RCC 7860 (cell line): ENCODE measurements around the gene CDC42BPB.
"Not testable (repeated sequence)": the region's sequence is repeated elsewhere in the genome, so short reads cannot be mapped to it uniquely, and the experiment has no call there.

Experiments used
- DNase-seq: peaks from one replicate; pipeline ENCODE4 v3.0.0-alpha.2; 2015; ENCODE audit warnings: low spot score
- FAIRE-seq: peaks from 2 replicates; lab custom pipeline; 2012; peaks lifted over from hg19 to GRCh38; lab: Jason Lieb, UNC

CDC42BPB gene

GRCh38 chr14:102907303-102907844 lies 150.0 kb downstream of the CDC42BPB start:
- no peak for FAIRE-seq
- no peak for DNase-seq

- no peak for FAIRE-seq
These were observed 150.6 kb downstream of the CDC42BPB start for GRCh38 chr14:102906616-102907302.

GRCh38 chr14:102905116-102906108 lies 151.9 kb downstream of the CDC42BPB start:
- DNase-seq (no peak), FAIRE-seq (no peak)

More at GRCh38 chr14:102906616-102907302, 150.6 kb downstream of the CDC42BPB start:
- DNase-seq = no peak

- no peak for DNase-seq
- no peak for FAIRE-seq
These were observed 153.3 kb downstream of the CDC42BPB start for GRCh38 chr14:102903889-102904512.

- DNase-seq (no peak), FAIRE-seq (no peak)
These were observed 154.0 kb downstream of the CDC42BPB start for GRCh38 chr14:102903248-102903888.

- DNase-seq = no peak
- no peak for FAIRE-seq
These were observed 154.7 kb downstream of the CDC42BPB start for GRCh38 chr14:102902523-102903247.

- DNase-seq = no peak
- no peak for FAIRE-seq
These were observed 155.3 kb downstream of the CDC42BPB start for GRCh38 chr14:102902086-102902485.

- no peak for FAIRE-seq
- DNase-seq = no peak
These were observed 155.7 kb downstream of the CDC42BPB start for GRCh38 chr14:102901633-102902032.

GRCh38 chr14:102900631-102901571 lies 156.4 kb downstream of the CDC42BPB start:
- DNase-seq = no peak
- no peak for FAIRE-seq

- DNase-seq (no peak), FAIRE-seq (no peak)
These were observed 157.8 kb downstream of the CDC42BPB start for GRCh38 chr14:102899516-102899900.

- FAIRE-seq (no peak), DNase-seq (no peak)
These were observed 158.4 kb downstream of the CDC42BPB start for GRCh38 chr14:102898776-102899515.

- DNase-seq = no peak
- FAIRE-seq = no peak
These were observed 159.1 kb downstream of the CDC42BPB start for GRCh38 chr14:102898298-102898697.

GRCh38 chr14:102897299-102898027 lies 159.9 kb downstream of the CDC42BPB start:
- DNase-seq = no peak
- no peak for FAIRE-seq

- not testable (repeated sequence) for DNase-seq, FAIRE-seq
These were observed 160.6 kb downstream of the CDC42BPB start for GRCh38 chr14:102896735-102897134.

GRCh38 chr14:102893452-102893851 lies 163.9 kb downstream of the CDC42BPB start:
- FAIRE-seq = no peak
- no peak for DNase-seq

- no peak for FAIRE-seq
These were observed 164.7 kb downstream of the CDC42BPB start for GRCh38 chr14:102892651-102893050.

GRCh38 chr14:102891556-102891955 lies 165.8 kb downstream of the CDC42BPB start:
- no peak for DNase-seq
- no peak for FAIRE-seq

More at GRCh38 chr14:102892651-102893050, 164.7 kb downstream of the CDC42BPB start:
- DNase-seq = no peak
